Stimulated activated CD8-positive, alpha-beta memory T cell treated with anti-CD3 and anti-CD28 coated beads, Interleukin-12 subunit alpha, Interleukin-12 subunit beta, amount 100 ng/mL, for 4 hours (primary cell): ENCODE results near the gene GOLPH3.
A peak's percentile ranks its signal among the peaks of the same experiment; 100 is the strongest.
"Not testable (repeated sequence)": the region's sequence is repeated elsewhere in the genome, so short reads cannot be mapped to it uniquely, and the experiment has no call there.

Experiments
- DNase-seq: peaks from one replicate; pipeline ENCODE4 v3.0.0-alpha.2; 2020; ENCODE audit warnings: low read depth

GOLPH3 gene

DNA sequence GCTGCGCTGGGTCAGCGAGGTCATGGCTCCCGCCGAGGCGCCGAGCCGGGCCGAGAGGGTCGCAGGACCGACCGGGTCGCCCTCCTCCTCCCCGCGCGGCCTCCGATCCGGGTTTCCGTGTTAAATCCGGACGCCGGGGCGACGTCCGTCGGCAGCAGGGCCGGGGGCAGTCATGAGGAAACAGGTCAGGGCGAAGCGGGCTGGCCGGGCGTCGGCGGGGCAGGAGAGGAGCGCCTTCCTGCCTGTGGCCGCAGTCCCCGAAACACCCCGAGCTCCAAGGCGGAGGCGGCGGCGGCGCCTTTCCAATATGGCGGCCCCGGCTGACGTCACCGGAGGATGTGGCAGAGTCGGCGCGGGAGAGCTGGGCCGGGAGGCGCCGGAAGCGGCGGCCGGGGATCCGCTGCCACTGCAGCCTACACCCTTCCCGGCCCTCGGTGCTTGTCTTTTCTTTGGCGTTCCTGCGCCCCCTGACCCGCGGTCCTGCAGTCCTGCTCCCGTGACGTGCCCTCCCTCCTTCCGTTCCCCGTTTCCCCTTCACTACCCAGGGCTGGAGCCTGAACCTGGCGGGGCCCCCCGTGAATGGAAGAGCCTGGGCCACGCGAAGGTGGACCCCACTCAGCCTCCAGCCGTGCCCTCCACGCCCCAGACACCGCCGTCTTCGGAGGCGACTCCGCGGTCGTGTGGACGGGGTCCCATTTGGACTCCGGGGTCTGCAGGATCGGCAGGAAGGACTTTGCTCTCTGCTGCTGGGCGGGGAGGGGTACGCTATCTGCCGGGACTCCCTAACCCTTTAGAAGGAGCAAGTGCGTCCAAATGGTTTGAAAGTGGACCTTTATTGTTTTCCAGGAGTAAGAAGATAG, at the start of gene GOLPH3:
GOLPH3 (minus strand) TSS at position 309 of the 860 bp plus-strand sequence; CDS start at position 24, 285 bp downstream.
- DNase-seq, result peak; percentile 84

DNA sequence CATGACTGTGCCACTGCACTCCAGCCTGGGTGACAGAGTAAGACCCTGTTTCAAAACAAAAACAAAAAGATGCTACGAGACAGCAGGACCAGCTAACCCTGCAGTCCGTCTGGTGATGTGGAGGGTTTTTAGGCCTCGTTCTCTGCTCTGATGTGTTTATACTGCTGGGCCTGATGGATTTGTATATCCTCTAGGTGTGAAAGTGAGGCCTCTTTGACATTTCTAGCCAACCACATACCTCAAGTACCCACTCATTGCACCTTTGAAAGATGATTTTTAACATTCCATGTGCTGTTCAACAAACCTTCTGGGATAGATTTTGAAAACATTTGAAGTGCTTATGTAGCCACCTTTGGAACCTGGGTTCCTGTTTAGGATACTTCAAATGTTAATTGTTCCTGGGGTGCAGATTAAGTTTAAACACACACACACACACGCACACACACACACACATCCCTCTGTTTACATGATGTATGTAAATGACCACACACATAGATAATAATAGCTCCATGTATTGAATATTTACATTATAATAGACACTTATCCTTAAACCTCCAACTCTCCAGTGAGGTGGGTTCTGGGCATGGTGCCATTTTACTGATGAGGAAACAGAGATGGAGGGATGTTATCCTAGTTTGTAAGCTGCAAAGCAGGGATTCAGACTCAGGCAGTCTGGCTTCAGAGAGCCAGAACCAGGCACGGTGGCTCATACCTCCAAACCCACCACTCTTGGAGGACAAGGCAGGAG, 48.8 kb upstream of the GOLPH3 start:
- no peak for DNase-seq

DNA sequence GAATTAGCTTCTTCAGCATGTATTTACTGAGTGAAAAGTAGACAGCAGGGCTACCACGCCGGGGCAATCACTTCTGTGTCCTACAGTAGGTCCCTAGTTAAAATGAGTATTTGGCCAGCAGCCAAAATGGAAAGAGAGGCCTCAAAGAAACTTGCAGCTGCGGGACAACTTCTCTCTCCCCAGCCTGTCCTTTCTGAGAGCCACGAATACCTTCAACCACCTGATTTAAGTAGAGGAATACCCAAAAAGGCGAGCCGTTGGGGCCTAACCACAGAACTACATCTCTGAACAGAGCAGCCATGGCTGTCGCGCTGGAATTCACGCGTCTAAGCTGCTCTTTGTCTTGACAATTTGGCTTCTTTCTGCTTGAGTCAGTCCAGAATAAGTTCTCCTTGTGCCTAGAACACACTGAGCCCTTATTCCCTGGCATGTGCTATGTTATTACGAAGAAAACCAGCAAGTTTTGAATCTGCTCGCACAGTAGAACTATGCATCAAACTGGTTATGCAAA, 43.8 kb upstream of the GOLPH3 start:
- DNase-seq, result no peak

DNA sequence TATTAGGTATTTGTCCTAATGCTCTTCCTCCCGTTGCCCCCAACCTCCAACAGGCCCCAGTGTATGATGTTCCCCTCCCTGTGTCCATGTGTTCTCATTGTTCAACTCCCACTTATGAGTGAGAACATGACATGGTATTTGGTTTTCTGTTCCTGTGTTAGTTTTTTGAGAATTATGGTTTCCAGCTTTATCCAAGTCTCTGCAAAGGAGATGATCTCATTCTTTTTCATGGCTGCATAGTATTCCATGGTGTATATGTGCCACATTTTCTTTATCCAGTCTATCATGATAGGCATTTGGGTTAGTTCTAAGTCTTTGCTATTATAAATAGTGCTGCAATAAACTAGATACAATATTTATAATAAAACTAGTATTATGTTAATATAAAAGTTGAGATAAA, 40.2 kb upstream of the GOLPH3 start:
- not testable (repeated sequence) for DNase-seq

DNA sequence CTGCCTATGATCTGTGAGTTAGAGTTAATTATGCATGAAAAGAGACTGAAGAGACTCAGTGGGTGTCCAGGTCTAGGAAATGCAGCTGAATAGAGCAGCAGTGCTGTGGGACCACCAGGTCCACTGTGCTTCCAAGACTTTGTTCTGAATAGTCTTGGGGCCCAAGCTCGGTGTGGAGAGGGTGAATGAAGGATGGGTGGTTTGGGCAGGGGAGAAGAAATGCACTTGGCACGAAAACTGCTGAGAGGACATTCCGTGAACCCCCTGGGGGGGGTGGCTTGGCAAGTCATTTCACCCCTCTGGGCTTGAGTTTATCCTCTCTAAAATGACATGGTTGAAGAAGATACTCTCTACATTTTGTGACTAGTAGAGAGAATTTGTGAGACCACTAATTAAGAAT, 36.0 kb upstream of the GOLPH3 start:
- no peak for DNase-seq

DNA sequence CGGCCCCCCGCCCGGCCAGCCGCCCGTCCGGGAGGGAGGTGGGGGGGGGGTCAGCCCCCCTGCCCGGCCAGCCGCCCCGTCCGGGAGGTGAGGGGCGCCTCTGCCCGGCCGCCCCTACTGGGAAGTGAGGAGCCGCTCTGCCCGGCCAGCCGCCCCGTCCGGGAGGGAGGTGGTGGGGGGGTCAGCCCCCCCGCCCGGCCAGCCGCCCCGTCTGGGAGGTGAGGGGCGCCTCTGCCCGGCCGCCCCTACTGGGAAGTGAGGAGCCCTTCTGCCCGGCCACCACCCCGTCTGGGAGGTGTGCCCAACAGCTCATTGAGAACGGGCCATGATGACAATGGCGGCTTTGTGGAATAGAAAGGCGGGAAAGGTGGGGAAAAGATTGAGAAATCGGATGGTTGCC, 34.7 kb upstream of the GOLPH3 start:
- DNase-seq, result not testable (repeated sequence)

- DNase-seq, result no peak
Observed at GRCh38 chr5:32207355-32207634, 33.2 kb upstream of the GOLPH3 start.

DNA sequence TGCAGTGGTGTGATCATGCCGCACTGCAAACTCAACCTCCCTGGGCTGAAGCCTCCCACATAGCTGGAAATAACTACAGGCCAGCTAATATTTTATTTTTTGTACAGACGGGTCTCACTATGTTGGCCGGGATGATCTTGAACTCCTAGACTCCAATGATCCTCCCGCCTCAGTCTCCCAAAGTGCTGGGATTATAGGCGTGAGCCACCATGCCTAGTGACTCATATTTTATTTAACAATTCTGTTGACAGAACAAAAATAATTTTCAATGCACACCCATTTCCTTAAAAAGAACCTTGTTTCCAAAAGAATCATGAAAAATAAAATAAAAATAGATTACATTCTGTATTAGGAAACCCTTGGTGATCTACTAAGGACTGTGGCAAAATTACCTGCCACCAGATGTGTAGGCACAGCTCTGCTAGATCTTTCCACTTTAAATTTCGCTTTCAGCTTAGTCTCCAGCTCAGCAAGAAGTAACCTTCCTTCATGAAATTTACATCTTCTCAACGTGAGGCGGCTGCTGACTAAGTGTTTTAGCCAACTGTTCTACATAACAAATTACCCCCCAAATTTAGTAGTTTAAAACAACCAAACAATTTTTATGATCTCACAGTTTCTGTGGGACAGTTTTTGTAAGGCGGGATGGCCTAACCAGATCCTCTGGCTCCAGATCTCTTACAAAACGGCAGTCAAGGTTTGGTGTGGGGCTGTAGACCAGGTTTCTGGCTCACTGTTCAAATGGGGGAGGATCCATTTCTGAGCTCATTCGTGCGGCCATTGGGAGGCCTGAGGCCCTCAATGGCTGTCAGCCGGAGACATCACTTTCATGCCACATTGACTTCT, 32.6 kb upstream of the GOLPH3 start:
- no peak for DNase-seq

DNA sequence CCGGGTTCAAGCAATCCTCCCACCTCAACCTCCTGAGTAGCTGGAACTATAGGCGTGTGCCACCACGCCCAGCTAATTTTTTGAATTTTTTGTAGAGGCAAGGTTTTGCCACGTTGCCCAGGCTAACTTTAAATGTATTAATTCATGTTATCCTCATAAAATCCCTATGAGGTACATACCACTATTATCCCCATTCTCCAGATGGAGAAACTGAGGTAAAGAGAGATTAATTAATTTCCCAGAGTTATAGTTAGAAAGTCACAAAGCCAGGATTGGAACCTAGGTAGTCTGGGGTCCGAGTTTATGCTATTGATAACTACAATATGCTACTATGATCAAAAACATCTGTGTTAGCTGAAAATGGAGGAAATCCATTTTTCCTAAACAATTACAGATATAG, 31.9 kb upstream of the GOLPH3 start:
- no peak for DNase-seq

DNA sequence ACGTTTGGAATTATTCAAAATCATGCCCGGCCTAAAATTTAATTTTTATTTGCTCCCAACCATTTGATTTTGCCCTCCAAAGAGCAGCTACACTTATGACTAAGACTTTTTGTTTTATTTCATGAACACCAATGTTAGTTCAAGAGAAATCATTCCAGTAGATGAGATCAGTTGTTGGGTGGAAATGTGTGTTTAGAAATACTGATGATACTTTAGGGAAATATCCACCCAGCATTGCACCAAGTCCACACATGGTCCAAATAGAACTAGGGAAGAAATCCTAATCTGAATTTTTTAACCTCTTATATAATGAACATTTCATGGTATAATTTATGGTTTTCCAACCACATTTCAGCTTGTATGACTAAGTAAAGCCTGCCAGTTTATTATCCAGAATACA, 28.3 kb upstream of the GOLPH3 start:
- DNase-seq, result no peak

DNA sequence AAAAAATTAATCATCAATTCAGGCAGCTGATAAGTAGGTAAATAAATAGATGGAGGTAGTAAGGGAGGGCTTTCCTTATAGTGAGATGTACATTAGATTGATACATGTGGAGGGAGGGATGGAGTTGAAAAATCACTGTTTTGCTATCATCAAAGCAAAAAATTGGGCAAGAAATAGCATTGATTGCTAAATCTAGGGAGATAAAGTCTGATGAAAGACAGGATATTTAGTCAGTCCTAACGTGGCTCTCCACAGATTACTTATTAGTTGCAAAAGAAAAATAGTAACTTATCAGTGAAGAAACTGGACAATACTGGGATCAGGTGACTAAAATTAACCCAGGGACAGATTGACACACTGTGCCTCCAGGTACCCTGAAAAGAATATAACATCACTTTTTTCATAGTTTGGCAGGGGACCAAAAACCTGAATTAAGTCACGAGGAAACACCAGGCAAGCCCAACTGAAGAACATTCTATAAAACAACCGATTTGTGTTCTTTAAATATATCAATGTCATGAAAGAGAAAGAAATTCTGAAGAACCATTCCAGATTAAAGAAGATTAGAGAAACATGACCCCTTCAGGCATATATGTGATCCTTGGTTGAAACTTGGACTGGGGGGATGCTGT, 27.1 kb upstream of the GOLPH3 start:
- DNase-seq, result no peak

DNA sequence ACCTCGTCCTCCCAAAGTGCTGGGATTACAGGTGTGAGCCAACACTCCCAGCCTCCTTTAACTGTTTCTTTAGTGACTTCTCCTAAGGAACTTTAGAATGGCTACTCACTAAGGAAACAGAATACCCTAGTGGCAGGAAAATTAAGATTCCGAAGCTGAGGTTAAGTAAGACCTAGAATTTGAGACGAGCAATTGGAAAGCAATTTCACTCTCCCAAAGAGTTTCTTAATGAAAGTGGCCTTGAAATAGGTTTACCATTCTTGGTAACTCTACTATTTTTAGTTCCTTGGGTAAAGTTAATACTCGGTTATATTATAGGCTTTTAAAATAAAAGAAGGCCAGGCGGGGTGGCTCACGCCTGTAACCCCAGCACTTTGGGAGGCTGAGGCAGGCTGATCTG, 22.9 kb upstream of the GOLPH3 start:
- no peak for DNase-seq

DNA sequence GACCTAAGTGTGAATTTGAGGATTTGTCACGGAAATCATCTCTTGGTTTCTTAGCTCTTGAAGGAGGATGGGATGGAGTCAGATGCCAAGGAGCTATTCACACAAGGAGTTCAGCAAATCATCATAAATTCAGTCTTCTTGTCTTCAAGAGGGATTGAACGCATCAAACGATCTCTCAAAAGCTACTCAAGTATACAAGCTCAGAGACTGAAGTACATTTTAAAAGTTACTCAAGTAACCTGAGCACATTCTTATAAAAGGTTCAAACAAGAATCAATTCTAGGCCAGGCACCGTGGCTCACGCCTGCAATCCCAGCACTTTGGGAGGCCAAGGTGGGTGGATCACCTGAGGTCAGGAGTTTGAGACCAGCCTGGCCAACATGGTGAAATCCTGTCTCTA, 21.1 kb upstream of the GOLPH3 start:
- DNase-seq, result no peak

DNA sequence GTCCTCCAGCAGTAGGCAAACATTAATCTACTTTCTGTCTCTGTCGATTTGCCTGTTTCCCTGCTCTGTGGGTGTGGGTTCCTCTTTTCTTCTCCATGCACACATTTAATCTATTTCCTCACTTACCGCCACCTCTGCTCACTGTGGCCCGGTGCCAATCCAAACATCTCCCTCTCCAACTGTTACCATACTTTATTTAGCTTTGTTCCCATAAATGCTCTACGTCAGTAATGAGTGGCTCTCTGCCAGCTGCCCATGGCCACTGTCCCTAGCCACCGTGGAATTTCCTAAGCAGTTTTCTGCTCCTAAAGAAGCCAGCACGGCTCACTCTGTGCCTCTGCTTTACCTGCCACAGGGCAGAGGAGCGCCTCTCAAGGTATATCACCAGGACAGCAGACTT, 19.5 kb upstream of the GOLPH3 start:
- DNase-seq, result no peak

DNA sequence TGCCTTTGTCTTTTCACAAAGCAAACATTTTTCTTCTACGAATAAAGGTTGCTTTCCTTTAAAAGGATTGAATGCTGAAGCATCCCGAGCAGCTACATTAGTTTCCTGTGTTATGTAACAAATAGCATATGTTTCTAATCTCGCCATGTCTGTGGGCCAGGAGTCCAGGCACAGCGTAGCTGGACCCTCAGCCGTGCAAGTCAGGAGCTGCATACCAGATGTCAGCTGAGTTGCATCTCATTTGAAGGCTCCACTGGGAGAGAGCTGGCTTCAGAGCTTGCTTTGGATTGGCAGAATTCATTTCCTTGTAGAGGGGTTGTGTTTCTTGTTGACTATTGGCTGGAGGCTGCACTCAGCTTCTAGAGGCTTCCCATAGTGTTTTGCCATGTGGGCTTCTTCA, 16.0 kb upstream of the GOLPH3 start:
- no peak for DNase-seq

- no peak for DNase-seq
Observed at GRCh38 chr5:32187675-32188074, 13.6 kb upstream of the GOLPH3 start.

GRCh38 chr5:32182463-32183063, 8.4 kb upstream of the GOLPH3 start:
- no peak for DNase-seq

DNA sequence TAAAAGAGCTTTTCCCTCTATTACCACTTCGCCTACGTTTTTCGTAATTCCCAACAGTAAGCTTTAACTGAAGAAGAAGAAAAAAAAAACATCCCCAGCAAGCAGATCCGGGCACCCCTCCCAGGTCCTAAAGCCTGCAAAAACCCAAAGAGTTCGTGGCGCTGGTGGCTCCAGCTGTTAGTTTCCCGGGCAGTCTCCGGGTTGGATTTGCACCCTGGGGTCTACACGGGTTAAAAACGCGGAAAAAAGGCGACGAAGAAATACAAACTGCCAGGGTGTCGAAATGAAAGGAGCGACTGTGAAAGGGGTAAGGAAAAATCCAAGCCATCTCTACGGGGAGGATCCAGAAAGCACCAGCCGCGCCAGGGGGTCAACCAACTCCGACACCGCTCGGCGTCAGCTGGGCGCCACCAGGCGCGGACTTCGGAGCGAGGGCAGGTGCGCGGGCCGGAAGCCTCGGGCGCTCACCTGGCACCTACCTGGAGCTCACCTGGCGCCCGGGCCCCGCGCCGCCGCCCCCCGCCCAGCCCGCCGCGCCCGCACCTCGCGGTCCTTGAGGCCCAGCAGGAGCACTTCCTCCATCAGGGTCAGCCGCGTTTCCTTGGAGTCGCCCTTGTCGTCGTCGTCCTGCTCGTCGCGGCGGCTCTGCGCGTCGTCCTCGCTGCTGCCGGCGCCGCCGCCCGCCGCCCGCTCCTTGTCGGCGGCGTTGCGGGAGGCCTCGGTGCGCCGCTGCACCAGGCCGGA, 680 bp downstream of the GOLPH3 start:
- DNase-seq, result peak; percentile 24

DNA sequence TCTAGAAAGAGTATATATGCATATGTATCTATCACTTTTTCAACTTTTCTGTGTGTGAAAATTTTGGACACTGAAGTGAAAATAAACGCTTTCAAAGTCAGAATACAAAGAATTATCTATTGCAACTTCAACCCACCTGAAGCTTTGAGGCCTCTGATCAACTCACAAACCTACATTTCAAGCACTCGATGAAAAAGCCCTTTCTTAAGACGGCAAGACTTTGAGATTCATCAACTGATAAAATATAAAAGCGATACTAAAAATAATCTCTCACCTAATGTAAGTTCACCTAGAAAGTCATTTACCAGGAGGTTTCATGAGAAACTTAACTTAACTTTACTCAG, 1.2 kb downstream of the GOLPH3 start:
- DNase-seq, result no peak

GRCh38 chr5:32172186-32172911, 1.8 kb downstream of the GOLPH3 start:
- not testable (repeated sequence) for DNase-seq
